Activated CD8-positive, alpha-beta memory T cell treated with anti-CD3 and anti-CD28 coated beads for 4 hours (primary cell): Measurements from ENCODE around the gene ANGPT4.

Source experiments
- DNase-seq, 2 donors: peaks; one replicate each; pipeline ENCODE4 v3.0.0-alpha.2; 2020; ENCODE audit warnings: low read depth in 2 of 2

ANGPT4 gene

GRCh38 chr20:939606-940005 is 23.5 kb upstream of the ANGPT4 start:
- DNase-seq, result no peak

GRCh38 chr20:934186-934840 is 18.2 kb upstream of the ANGPT4 start:
- DNase-seq, result no peak

GRCh38 chr20:933029-933428 is 16.9 kb upstream of the ANGPT4 start:
- no peak for DNase-seq

- no peak for DNase-seq
Observed at GRCh38 chr20:931401-931800, 15.3 kb upstream of the ANGPT4 start.

- no peak for DNase-seq
Observed at GRCh38 chr20:926670-927069, 10.5 kb upstream of the ANGPT4 start.

GRCh38 chr20:925516-925915 is 9.4 kb upstream of the ANGPT4 start:
- no peak for DNase-seq

- no peak for DNase-seq
Observed at GRCh38 chr20:924639-925038, 8.5 kb upstream of the ANGPT4 start.

- no peak for DNase-seq
Observed at GRCh38 chr20:922781-923180, 6.6 kb upstream of the ANGPT4 start.

GRCh38 chr20:921068-921467 is 4.9 kb upstream of the ANGPT4 start:
- DNase-seq, result no peak

GRCh38 chr20:920311-920710 is 4.2 kb upstream of the ANGPT4 start:
- no peak for DNase-seq

GRCh38 chr20:919491-919916 is 3.4 kb upstream of the ANGPT4 start:
- no peak for DNase-seq

GRCh38 chr20:917416-917815 is 1.3 kb upstream of the ANGPT4 start:
- DNase-seq, result no peak

GRCh38 chr20:916825-917224 is 691 bp upstream of the ANGPT4 start:
- DNase-seq, result no peak

- no peak for DNase-seq
Observed at GRCh38 chr20:914727-915498, 1.2 kb downstream of the ANGPT4 start.

- no peak for DNase-seq
Observed at GRCh38 chr20:913306-913849, 2.8 kb downstream of the ANGPT4 start.

- DNase-seq, result no peak
Observed at GRCh38 chr20:911882-912600, 4.1 kb downstream of the ANGPT4 start.

GRCh38 chr20:910870-911770 is 5.0 kb downstream of the ANGPT4 start:
- no peak for DNase-seq

GRCh38 chr20:910132-910869 is 5.8 kb downstream of the ANGPT4 start:
- no peak for DNase-seq

GRCh38 chr20:909641-910040 is 6.5 kb downstream of the ANGPT4 start:
- DNase-seq, result no peak

GRCh38 chr20:906703-907270 is 9.3 kb downstream of the ANGPT4 start:
- no peak for DNase-seq
